Head of caudate nucleus (tissue), 42 donors: ENCODE data around the gene PPP5C.
"Not testable (repeated sequence)": the region's sequence is repeated elsewhere in the genome, so short reads cannot be mapped to it uniquely, and the experiment has no call there.

ENCODE experiments used
- DNase-seq, 42 donors: peaks; one replicate each; pipeline versions ENCODE4 v3.0.0 to v3.0.0-alpha.2; 2020 to 2021; ENCODE audit warnings: mixed read lengths in 7 of 42
- intact Hi-C: fragments of 100-400 bp; cut with DNase I; formaldehyde crosslinking; loops from one replicate; pipeline ENCODE4 v1.15.0; 2022

The PPP5C gene

GRCh38 chr19:46346821-46347571 lies at the start of gene PPP5C:
Gene PPP5C, plus strand, starts transcription at chr19:46347087. Its CDS starts 10 bp downstream, at chr19:46347097.
- peak; percentile 67 to 95 (median 88) for DNase-seq
- intact Hi-C loops: loop anchor here (5.0 kb wide), 1 partner anchor 50 kb away; the partner anchor contains the start of gene HIF3A

- DNase-seq: peak in 40 of 42 donors; percentile 15 to 79 (median 44)
- intact Hi-C loops: loop anchor here (5.0 kb wide), 1 partner anchor 49 kb away; the partner anchor contains the start of gene PPP5C
Measured at GRCh38 chr19:46297700-46298478, 49.0 kb upstream of the PPP5C start.

- intact Hi-C loops: loop anchor here (5.0 kb wide), 1 partner anchor 49 kb away; the partner anchor contains the start of gene PPP5C
- DNase-seq: peak in 4 of 42 donors; percentile 8 to 36 (median 14)
Measured at GRCh38 chr19:46298479-46299003, 48.3 kb upstream of the PPP5C start.

GRCh38 chr19:46299004-46299509 lies 47.8 kb upstream of the PPP5C start:
- intact Hi-C loops: loop anchor here (5.0 kb wide), 1 partner anchor 48 kb away; the partner anchor contains the start of gene PPP5C
- peak; percentile 81 to 97 (median 92) for DNase-seq

- intact Hi-C loops: loop anchor here (5.0 kb wide), 1 partner anchor 48 kb away; the partner anchor contains the start of gene PPP5C
- no peak for DNase-seq
Measured at GRCh38 chr19:46299695-46300094, 47.2 kb upstream of the PPP5C start.

- intact Hi-C loops: no loop called here
- DNase-seq: no peak
Measured at GRCh38 chr19:46303322-46303690, 43.6 kb upstream of the PPP5C start.

- intact Hi-C loops: no loop called here
- peak in 41 of 42 donors; percentile 17 to 80 (median 54) for DNase-seq
Measured at GRCh38 chr19:46303691-46304397, 43.0 kb upstream of the PPP5C start.

- no peak for DNase-seq
- intact Hi-C loops: no loop called here
Measured at GRCh38 chr19:46306501-46306900, 40.4 kb upstream of the PPP5C start.

- DNase-seq: no peak
- intact Hi-C loops: no loop called here
Measured at GRCh38 chr19:46308510-46308909, 38.4 kb upstream of the PPP5C start.

GRCh38 chr19:46309056-46309455 lies 37.8 kb upstream of the PPP5C start:
- DNase-seq: no peak
- intact Hi-C loops: no loop called here

- no peak for DNase-seq
- intact Hi-C loops: no loop called here
Measured at GRCh38 chr19:46311444-46311843, 35.4 kb upstream of the PPP5C start.

- intact Hi-C loops, DNase-seq: not testable (repeated sequence)
Measured at GRCh38 chr19:46313540-46314469, 33.1 kb upstream of the PPP5C start.

GRCh38 chr19:46317339-46317738 lies 29.5 kb upstream of the PPP5C start:
- DNase-seq: no peak
- intact Hi-C loops: no loop called here

- intact Hi-C loops: no loop called here
- peak in 11 of 42 donors; percentile 16 to 59 (median 30) for DNase-seq
Measured at GRCh38 chr19:46319613-46320012, 27.3 kb upstream of the PPP5C start.

- intact Hi-C loops: no loop called here
- no peak for DNase-seq
Measured at GRCh38 chr19:46320559-46320958, 26.3 kb upstream of the PPP5C start.

- no peak for DNase-seq
- intact Hi-C loops: no loop called here
Measured at GRCh38 chr19:46321653-46322052, 25.2 kb upstream of the PPP5C start.

GRCh38 chr19:46323227-46323626 lies 23.7 kb upstream of the PPP5C start:
- intact Hi-C loops, DNase-seq: not testable (repeated sequence)

- no peak for DNase-seq
- intact Hi-C loops: no loop called here
Measured at GRCh38 chr19:46324277-46324676, 22.6 kb upstream of the PPP5C start.
